Renal cortex interstitium (tissue), 11 donors: ENCODE results near the gene TCN2. TPM values are rescaled to one million over a fixed set of nuclear protein-coding genes. Genes with fewer than 3 reads are reported as not detected.
"Not testable (repeated sequence)": the region's sequence is repeated elsewhere in the genome, so short reads cannot be mapped to it uniquely, and the experiment has no call there.

Source experiments
- DNase-seq, 11 donors: peaks; one replicate each; pipeline ENCODE4 v3.0.0-alpha.2; 2013; ENCODE audit warnings: low read depth in 9 of 11, low spot score in 4 of 11; ENCODE audit errors: extremely low read depth in 1 of 11
- polyA plus RNA-seq, 3 donors: library from polyadenylated mRNA; unstranded; fragments of 120-200 nt; gene quantifications; one replicate each; pipeline ENCODE4 v1.2.1, GENCODE V29; 2013; ENCODE audit not compliant: insufficient read length in 3 of 3

Gene TCN2
- polyA plus RNA-seq, 3 donors, result 56.6 to 64.8 (median 56.7) TPM

DNA sequence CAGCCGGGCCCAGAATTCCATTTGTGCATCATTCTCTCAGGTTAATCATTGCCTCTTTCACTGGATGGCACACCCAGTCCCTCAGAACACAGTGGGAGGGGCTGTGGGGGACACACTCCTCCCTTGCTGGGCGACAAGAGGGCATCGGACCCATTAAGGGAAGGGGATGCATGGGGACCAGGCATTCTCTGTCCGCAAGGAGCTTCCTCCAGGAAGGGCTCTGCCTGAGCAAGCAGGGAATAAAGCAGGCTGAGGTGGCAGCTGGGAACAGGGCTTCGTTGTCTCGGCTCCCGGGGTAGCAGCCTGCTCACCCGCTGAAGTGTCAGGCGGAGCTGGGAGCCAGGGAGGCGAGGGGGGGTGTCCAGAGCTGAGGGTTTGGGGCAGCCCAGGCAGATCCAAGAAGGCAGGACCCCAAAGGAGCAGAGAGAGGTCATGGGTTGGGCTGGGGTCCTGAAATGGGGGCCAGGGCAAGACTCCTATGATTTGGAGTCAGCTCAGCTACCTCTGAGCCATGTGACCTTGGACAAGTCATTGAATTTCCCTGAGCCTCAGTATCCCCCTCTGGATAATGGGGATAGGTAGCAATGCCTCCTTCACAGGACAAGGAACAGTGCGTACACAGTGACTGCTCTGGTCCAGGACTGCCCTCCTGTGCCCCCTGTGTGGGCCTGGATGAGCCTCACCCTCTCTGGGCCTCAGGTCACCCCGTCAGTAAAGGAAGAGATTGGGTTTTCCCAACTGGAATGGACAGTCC, 34.0 kb upstream of the TCN2 start:
- DNase-seq, result no peak

DNA sequence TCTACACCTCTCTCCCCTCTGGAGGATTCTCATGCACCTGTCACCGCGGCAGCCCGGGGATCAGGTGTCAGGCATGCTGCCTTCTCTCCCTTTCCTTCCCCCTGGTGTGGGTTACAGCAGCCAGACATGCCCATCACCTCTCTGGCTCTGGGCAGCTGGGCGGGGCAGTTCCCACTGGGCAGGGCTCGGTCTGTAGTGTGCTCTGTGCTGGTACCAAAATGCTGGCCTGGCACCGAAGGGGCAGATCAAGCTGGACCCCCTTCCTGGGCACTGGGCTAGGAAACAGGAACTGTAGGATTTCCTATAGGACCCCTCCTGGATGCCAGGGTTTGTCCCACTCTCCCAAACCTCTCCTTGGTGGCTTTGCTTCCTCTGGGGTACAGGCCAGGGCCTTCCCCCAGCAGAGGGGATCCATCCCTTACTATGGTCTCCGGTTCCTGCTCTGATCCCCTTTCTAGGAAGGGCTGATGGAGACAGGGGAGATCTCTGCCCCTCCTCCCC, 33.3 kb upstream of the TCN2 start:
- DNase-seq, result no peak

DNA sequence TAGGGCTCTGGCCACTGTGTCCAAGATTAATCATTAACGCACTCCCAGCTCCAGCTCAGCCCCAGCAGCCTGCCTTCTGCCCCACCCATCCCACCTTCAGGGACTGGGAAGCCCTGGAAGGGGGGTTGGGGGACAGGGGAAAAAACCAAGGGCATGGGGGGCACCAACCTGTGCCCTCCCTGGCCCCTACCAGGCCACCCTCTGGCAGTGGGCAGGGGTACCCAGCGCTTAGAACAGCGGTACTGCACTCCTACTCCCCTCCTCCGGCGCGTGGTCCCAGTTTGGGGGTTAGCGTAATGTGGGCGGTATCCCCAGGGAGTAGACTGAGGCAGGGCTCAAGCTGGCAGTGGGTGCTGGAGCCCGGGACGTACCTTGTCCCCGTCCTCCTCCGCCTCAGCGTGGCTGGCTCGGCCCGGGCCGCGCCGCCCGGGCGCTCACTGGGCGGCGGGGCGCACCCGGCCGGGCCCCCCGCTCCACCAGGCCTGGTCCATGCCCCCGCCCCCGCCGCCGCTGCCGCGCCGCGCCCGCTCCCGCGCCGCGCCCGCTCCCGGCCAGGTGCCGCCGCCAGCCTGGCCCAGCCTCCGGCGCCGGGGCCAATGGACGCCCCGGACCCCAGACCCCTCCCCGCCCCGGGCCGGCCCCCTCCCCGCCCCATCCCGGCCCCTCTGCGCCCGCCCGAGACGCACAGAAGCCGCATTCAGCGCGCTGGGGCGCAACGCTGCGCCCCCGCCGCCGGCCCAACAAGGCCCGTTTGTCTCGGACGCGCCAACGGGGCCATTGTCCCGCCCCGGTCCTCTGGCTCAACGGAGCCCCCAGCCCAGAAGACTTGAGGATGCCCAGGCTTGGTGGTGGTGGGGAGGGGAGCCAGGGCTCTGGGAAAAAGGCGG, 32.6 kb upstream of the TCN2 start, which contains the start of gene GAL3ST1:
Gene GAL3ST1, minus strand, starts transcription at position 571 of the 887 bp plus-strand sequence. CDS start 17,273 bp downstream, outside the sequence.
- no peak for DNase-seq

DNA sequence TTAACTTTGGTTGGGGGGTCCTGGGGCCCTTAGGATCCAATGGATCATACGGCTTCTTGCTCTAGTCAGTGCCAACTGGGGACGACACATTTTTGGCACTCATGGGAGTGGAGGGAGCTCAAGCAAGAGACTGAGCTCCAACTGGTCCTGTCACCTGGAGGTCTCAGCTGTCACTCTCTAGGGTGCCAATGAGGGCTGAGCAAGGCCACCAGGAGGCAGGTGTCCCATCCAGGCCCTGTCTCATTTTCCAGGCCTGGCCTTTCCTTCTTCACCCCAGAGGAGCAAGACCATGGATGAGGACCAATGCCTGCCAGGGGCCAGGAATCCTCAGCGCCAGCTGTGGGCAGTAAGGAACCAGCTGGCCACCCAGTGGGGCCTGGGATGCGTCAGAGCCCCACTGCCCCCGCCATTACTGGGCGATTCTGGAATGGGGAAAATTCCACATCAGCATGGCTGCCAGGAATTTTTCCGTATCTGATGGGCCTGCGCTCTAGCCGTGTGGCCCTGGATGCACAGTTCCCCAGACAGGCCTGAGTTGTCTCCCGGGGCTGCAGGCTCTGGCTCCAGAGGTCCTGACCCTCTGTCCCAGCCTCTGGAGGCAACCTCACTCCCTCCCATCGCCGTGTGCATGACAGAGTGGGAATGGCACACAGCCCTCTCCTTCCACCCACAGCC, 31.8 kb upstream of the TCN2 start:
- DNase-seq, result no peak

DNA sequence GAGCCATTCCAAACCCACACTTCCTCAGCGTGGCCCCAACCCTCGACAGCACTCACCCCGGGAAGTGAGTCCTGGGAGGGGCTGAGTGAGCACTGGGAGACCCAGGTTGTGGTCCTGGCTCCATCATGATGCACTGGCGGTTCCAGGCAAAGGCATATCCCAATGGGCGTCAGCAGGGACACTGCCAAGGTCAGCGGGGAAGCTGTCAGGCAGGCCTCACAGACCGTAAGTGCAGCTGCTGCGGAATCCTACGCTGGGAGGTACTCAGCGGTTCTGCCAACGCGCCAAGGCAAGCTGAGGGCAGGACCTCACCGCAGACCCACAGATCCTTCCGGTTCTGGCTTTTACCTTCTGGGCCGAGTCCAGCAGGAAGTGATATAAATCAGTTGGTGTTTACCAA, 31.1 kb upstream of the TCN2 start:
- DNase-seq, result no peak

DNA sequence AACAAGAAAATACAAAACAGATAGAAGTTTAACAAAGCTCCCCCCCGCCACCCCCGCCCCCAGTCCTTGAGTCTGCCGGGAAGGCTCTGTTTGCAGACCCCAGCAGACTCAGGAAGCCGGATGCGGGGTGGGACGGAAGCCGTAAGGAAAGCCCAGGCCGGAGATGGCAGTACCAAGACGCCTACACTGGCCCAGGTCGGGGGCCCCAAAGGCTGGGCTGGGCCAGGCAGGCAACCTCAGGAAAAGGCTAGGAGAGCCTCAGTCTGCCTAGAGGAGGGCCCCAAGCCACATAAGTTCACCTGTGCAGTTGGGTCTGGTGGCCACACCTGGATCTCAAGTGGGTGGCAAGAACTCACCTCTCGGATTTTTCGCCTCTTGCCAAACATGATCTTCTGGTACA, 28.5 kb upstream of the TCN2 start:
- no peak for DNase-seq

DNA sequence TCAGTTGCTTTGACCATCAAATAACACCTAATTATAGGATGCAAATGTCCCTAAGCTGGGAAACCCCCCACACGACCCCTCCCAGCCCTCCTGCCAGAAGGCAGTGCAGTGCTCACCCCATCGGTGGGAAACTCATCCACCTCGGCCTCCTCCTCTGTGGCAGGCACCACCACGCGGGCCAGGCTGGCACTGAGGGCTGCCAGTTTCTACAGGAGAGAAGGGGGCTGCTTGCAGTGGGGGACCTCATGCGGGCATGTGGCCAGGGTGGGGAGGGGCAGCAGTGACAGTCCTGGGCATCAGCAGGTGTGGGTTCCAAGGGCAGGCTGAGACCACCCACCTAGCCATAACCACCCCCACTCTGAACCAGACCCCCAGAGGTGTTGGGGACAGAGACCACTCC, 26.1 kb upstream of the TCN2 start:
- DNase-seq, result no peak

DNA sequence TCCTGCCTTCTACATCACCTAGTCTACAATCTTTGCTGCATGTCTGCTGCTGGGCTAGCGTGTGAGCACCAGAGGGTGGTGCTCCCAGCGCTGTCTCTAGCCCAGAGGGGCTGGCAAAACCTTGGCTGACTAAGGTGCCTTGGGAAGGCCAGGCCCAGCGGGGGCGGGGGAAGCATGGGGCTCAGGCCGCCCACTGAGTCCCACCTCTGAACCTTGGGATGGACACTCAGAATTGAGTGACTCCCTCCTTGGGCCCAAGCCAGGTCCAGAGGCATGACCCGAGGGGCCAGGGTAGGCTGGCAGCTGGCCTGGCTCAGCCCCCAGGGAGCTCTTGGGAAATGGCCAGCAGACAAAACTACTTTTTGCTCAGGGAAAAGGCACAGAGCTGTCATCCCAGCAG, 24.9 kb upstream of the TCN2 start:
- DNase-seq, result no peak

DNA sequence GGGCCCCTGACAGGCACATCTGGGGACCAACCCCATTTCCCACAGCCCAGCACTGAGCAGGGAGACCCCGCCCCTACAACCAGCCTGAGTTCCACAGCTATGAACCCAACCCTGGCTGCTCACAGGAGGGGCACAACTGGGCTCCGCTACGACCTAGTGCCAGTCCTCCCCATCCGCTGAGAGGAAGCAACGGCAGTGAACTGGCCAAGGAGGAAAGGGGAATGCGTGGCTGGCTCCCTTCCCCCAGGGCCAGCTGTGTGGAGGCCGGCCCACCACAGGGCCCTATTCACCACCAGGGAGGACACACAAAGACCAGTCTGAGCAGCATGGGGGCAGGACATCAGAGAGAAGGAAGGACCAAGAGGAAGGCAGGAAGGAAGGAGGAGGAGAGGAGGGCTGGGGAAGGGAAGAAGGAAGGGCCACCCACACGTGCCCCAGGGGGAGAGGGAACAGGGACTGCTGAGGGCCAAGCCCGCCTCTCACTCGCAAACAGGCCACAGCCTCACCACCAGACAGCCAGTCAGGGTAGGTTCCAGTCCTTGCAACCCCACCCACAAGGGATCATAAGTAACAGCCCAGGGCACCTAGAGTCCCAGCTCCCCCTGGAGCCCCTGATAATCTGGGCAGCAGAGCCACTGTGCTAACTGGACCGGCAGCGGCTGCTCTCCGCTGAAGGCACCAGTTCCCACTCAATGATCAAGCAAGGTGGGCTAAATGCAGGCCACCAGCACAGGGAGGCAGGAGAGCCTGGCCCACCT, 24.0 kb upstream of the TCN2 start:
- no peak for DNase-seq

DNA sequence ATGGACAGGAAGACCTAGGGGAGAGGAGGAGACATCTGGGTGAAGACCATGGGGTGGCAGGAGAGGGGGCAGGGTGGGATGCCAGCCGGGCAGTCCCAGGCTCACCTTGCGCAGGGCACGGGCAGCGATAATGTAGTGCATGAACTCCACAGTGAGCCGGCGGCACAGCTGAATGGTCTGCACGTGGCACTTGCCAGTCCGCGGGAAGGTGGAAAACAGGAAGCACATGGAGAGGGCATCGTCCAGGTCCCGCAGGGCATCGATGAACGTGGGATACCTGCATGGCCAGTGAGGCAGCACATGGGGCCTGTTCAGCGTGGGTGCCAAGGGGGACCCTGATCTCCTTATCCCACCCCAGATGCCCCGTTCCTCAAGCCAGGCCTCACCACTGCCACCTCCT, 22.5 kb upstream of the TCN2 start:
- DNase-seq, result no peak

DNA sequence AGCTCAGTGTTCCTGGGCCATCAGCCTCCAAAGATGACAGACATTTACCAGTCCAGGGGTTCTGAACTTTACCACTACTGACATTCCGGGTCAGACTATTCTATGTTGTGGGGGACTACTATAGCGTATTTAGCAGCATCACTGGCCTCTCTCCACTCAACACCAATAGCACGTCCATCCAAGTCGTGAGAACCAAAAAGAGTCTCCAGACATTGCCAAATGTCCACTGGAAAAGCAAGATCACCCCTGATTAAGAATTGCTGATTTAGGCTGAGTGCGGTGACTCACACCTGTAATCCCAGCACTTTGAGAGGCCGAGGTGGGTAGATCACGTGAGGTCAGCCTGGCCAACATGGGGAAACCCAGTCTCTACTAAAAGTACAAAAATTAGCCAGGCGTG, 20.6 kb upstream of the TCN2 start:
- DNase-seq, result no peak

DNA sequence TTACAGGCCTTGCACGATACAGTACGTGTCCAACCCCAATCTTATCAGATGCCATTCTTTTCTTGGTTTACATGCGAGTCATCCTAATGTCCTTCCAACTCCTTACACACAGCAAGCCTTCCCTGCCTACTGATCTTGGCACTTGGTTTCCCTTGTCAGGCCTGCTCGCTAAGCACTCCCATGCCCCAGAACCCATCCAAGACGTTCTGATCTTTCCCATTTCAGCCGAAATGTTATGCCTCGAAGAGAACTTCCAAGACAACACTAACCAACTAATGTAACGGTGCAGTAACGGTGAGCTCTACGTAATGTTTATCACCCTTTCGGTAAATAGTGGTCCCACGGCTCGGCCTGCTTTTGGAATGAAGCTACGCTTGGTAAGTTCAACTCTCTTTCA, 15.8 kb upstream of the TCN2 start:
- DNase-seq, result no peak

DNA sequence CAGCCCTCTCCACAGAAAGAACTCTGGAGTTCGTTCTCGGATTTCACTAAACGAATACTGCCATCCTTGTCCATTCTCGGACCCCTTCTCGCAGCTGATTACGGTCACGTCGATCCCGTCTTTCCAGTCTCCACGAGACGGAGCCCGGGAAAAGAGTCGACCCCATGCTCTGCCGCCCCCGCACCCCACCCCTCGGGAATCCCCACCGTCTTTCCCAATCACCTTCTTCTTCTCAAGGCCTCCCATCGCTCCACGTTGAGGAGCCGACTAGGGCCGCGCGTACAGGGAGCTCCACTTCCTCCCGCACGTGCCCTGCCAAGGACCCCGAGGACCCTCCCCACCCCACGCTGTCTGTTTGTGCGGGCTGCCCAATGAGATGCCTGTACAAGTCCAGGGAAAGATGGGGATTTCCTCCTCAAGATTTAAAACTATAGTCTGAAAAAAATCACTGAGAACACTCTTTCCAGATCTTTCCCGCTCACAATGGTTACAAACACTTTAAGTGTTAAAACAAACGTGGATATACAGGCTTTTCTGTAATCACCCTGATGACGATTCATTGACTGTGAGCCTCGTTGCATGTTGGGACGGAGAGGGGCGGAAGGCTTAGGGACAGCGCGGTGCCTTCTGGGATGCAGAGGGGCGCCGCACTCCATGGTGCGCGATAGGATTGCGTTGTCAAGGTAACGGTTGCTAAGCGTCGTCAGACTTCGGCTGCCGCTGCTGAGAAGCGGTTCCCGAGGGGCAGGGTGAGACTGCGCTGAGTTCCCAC, 15.2 kb upstream of the TCN2 start, which contains the start of gene PES1:
Gene PES1, minus strand, starts transcription at position 323 of the 772 bp plus-strand sequence. Its CDS starts 77 bp downstream, at position 246.
- DNase-seq, result peak; percentile 97 to 99 (median 98)

DNA sequence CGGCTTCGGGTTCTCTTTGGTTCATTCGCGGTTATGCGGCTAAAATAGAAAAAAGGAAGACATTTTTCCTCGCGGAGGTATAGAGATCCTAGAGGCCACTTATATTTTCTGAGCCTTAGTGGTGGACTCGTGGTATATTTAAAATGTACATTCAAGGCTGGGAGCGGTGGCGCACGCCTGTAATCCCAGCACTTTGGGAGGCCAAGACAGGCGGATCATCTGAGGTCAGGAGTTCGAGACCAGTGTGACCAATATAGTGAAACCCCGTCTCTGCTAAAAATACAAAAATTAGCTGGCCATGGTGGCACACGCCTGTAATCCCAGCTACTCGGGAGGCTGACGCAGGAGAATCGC, 14.6 kb upstream of the TCN2 start:
- not testable (repeated sequence) for DNase-seq

DNA sequence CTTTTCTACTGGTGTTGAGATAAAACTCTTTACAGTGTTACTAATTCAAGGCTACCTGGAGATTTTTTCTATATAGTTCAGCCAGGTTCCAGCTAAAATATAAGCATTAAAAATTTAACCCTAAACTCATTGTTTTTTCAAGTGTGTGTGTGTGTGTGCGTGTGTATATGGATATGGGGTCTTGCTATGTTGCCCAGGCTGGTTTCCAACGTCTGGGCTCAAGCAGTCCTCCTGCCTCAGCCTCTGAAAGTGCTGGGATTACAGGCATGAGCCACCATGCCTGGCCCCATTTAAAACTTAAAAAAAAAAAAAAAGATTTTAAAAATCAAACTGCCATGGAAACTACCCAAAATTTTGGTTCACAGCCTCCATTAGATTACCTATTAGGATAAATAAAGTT, 10.8 kb upstream of the TCN2 start:
- DNase-seq, result no peak

DNA sequence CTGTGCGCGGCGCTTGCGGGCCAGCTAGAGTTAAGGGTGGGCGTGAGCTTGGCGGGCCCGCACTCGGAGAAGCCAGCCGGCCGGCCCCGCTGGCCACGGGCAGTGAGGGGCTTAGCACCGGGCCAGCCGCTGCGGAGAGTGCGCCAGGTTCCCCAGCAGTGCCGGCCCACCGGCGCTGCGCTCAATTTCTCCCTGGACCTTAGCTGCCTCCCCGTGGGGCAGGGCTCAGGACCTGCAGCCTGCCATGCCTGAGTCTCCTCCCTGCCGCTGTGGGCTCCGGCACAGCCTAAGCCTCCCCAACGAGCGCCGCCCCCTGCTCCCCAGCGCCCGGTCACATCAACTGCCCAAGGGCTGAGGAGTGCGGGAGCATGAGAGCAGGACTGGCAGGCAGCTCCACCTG, 10.1 kb upstream of the TCN2 start:
- no peak for DNase-seq

DNA sequence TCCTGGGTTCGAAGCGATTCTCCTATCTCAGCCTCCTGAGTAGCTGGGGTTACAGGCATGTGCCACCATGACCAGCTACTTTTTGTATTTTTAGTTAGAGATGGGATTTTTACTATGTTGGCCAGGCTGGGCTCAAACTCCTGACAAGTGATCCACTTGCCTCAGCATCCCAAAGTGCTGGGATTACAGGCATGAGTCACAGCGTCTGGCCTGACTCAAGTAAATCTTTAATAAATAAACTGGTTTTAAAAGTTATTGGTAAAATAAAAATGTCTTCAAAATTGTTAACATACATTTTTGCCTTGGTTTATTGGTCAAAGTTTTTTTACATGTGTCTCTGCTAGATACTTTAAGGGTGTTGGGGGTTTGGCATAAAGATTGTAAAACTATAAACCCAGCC, 8.0 kb upstream of the TCN2 start:
- DNase-seq, result no peak

DNA sequence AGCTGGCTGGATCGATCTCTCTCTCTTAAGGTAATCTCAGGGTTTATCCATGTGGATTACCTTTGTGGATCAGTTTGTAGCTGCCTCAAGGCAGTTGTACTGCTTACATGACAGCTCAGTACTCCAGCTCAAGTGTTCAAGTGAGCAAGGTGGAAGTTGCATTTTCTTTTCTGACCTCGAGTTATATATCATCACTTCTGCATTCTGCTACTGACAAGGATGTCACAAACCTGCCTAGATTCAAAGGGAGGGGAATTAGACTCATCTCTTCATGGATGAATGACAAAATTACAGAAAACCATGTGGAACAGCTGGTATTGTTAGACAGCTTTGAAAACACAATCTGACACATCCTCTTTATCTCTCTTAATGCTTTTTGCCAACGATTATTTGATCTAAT, 6.1 kb upstream of the TCN2 start:
- DNase-seq, result no peak
